ENCODE data around the gene SNRNP48. TPM values are rescaled to one million over a fixed set of nuclear protein-coding genes. Genes with fewer than 3 reads are reported as not detected.

The SNRNP48 gene
- total and polyA plus RNA-seq, 4 donors: 4.6 to 23.9 (median 6.7) TPM

GRCh38 chr6:7569082-7569481 lies 20.9 kb upstream of the SNRNP48 start:
- Histone ChIP-seq H3K9me3 (ENCODE audit: control insufficient read depth in 4 of 4, insufficient read depth in 3 of 4, low read length in 3 of 4) (peaks cover 0 to 2% (median 0%) of the 10 kb centered on the region in 4 donors), H3K27ac (ENCODE audit: low read depth in 1 of 2, low read length in 1 of 2) (no peak overlapping the region), H3K4me3 (no peak overlapping the region), H3K27me3 (ENCODE audit: control insufficient read depth in 3 of 3, insufficient read depth in 3 of 3, low read length in 2 of 3) (no peaks in the 10 kb centered on the region), H3K36me3 (ENCODE audit: control insufficient read depth in 4 of 4, insufficient read depth in 4 of 4, low read length in 4 of 4) (peaks cover 0 to 25% (median 0%) of the 10 kb centered on the region in 4 donors), H3K4me1 (ENCODE audit: control insufficient read depth in 5 of 5, insufficient read depth in 5 of 5, low read length in 5 of 5) (no peaks in the 10 kb centered on the region), H3K9ac (ENCODE audit: insufficient read depth in 1 of 2, low read length in 2 of 2) (no peak overlapping the region)
- no peak for DNase-seq
- ATAC-seq (ENCODE audit: insufficient read depth, low FRiP score): no peak
- no peak for TF ChIP-seq CTCF (IDR thresholded peaks at IDR 0.05; ENCODE audit: control extremely low read depth, extremely low read depth)
- WGBS, 2 donors: 93 to 97% methylated on average over 13 of the region's 13 CpGs

- Histone ChIP-seq H3K9ac (ENCODE audit: insufficient read depth in 1 of 2, low read length in 2 of 2) (no peak overlapping the region), H3K4me3 (no peak overlapping the region), H3K27me3 (ENCODE audit: control insufficient read depth in 3 of 3, insufficient read depth in 3 of 3, low read length in 2 of 3) (no peaks in the 10 kb centered on the region), H3K27ac (ENCODE audit: low read depth in 1 of 2, low read length in 1 of 2) (no peak overlapping the region), H3K36me3 (ENCODE audit: control insufficient read depth in 4 of 4, insufficient read depth in 4 of 4, low read length in 4 of 4) (peaks cover 0 to 27% (median 0%) of the 10 kb centered on the region in 4 donors), H3K9me3 (ENCODE audit: control insufficient read depth in 4 of 4, insufficient read depth in 3 of 4, low read length in 3 of 4) (peaks cover 0 to 2% (median 0%) of the 10 kb centered on the region in 4 donors), H3K4me1 (ENCODE audit: control insufficient read depth in 5 of 5, insufficient read depth in 5 of 5, low read length in 5 of 5) (no peaks in the 10 kb centered on the region)
- 95% methylated on average over 9 of the region's 9 CpGs for WGBS, 2 donors
- ATAC-seq (ENCODE audit: insufficient read depth, low FRiP score) (no peak), DNase-seq (no peak)
- no peak for TF ChIP-seq CTCF (IDR thresholded peaks at IDR 0.05; ENCODE audit: control extremely low read depth, extremely low read depth)
These were observed 17.6 kb upstream of the SNRNP48 start for GRCh38 chr6:7572213-7572943.

GRCh38 chr6:7574500-7574899 lies 15.5 kb upstream of the SNRNP48 start:
- no peak for DNase-seq
- Histone ChIP-seq H3K27ac (ENCODE audit: low read depth in 1 of 2, low read length in 1 of 2) (no peak overlapping the region), H3K36me3 (ENCODE audit: control insufficient read depth in 4 of 4, insufficient read depth in 4 of 4, low read length in 4 of 4) (peaks cover 0 to 25% (median 0%) of the 10 kb centered on the region in 4 donors), H3K4me3 (no peak overlapping the region), H3K27me3 (ENCODE audit: control insufficient read depth in 3 of 3, insufficient read depth in 3 of 3, low read length in 2 of 3) (no peaks in the 10 kb centered on the region), H3K9me3 (ENCODE audit: control insufficient read depth in 4 of 4, insufficient read depth in 3 of 4, low read length in 3 of 4) (no peaks in the 10 kb centered on the region), H3K9ac (ENCODE audit: insufficient read depth in 1 of 2, low read length in 2 of 2) (no peak overlapping the region), H3K4me1 (ENCODE audit: control insufficient read depth in 5 of 5, insufficient read depth in 5 of 5, low read length in 5 of 5) (no peaks in the 10 kb centered on the region)
- ATAC-seq (ENCODE audit: insufficient read depth, low FRiP score): no peak
- no peak for TF ChIP-seq CTCF (IDR thresholded peaks at IDR 0.05; ENCODE audit: control extremely low read depth, extremely low read depth)
- WGBS, 2 donors: 84 to 95% methylated on average over 2 of the region's 2 CpGs

Data from lung (tissue), 12 donors.